Posterior vena cava (tissue), 2 donors: ENCODE results near the gene GPR150. TPM values are rescaled to one million over a fixed set of nuclear protein-coding genes. Genes with fewer than 3 reads are reported as not detected.
"Not testable (repeated sequence)": the region's sequence is repeated elsewhere in the genome, so short reads cannot be mapped to it uniquely, and the experiment has no call there.

Experiments used
- DNase-seq: peaks from one replicate; pipeline ENCODE4 v3.0.0-alpha.2; 2020; ENCODE audit warnings: low spot score
- intact Hi-C, 2 donors: fragments of 100-400 bp; cut with DNase I; formaldehyde crosslinking; loops; one replicate each; pipeline versions ENCODE4 v1.14.1 to v1.14.2; 2022 to 2023
- total RNA-seq, 2 donors: library from RNA; stranded (reverse); fragmentation: NEBNext Ultra II Directional; extraction: Animal tissue kit (Norgen Biotek cat#: 25700); gene quantifications; one replicate each; pipeline ENCODE4 v1.2.1, GENCODE V29; 2021
- donor health status: DM: yes; HTN: yes; CAD: no.
- donor health status: DM: yes; HTN: yes; CAD: no.

Gene GPR150
- total RNA-seq, 2 donors from 2014 or later: 0.10 to 0.23 TPM

DNA sequence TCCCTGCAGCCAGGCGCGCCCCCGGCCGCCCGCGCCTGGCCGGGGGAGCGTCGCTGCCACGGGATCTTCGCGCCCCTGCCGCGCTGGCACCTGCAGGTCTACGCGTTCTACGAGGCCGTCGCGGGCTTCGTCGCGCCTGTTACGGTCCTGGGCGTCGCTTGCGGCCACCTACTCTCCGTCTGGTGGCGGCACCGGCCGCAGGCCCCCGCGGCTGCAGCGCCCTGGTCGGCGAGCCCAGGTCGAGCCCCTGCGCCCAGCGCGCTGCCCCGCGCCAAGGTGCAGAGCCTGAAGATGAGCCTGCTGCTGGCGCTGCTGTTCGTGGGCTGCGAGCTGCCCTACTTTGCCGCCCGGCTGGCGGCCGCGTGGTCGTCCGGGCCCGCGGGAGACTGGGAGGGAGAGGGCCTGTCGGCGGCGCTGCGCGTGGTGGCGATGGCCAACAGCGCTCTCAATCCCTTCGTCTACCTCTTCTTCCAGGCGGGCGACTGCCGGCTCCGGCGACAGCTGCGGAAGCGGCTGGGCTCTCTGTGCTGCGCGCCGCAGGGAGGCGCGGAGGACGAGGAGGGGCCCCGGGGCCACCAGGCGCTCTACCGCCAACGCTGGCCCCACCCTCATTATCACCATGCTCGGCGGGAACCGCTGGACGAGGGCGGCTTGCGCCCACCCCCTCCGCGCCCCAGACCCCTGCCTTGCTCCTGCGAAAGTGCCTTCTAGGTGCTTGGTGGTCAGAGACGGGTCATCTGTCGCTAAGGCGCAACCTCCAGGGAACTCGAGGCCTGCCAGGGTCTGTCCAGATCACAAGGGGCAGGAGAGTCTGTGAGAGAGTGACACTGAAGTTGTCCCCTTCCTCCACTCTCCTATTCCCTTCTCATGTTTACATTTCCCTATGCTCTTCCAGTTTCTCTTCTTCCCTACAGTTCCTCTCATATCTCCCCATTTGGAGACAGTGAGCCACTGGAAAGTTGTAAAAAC is 1.3 kb downstream of the GPR150 start:
- intact Hi-C loops: no loop called here
- DNase-seq: peak; percentile 81

DNA sequence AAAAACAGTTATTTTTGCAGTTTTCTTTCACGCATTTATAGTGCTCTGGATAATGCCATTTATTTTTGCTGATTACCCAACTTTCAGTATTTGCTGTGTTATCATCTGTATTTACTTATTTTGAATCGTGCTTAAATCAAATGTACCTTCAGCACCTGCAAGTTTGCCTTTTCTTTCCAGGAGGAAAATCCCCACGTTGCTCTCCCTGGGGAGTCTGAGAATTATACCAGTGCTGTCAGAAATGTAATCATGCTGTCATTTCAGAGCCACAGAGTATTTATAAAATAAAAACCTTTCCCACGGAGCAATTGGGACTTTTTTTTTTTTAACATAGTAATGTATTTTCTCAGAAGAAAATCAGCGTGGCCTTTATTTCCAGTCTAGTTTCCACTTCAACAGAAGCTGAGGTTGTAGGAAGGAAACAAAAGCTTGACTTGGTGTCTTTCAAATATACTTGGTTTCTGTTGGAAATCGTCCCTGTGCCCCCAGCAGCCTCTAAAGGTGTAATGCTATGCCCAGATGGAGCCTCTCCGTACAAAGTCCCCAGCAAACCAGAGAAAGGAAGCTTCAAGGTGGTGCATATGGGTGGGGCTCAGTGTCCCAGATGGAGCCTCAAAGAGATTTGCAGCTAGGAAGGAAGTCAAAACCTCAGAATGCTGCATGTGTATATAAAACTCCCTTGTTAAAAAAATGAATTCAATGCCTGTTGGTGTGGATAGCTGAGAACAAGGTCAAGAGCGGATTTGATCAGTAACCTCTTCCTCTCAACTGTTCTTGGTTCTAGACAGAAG is 2.1 kb downstream of the GPR150 start:
- no peak for DNase-seq
- intact Hi-C loops: no loop called here

DNA sequence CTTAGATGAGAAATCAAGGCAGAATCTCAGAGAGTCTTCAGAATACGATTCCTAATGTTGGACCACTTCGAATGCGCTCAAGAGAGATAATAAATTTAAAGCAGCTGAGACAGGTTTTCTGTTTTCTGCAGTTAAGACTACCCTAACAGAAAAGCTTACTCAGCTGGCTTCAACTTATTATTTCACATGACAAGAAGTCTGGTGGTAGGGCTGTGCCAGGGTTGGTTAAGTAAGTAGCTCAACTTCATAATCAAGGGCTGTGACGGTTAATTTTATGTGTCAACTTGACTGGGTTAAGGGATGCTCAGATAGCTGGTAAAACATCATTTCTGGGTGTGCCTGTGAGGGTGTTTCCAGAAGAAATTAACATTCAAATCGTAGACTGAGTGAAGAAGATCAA is 3.8 kb downstream of the GPR150 start:
- intact Hi-C loops: no loop called here
- DNase-seq: no peak

DNA sequence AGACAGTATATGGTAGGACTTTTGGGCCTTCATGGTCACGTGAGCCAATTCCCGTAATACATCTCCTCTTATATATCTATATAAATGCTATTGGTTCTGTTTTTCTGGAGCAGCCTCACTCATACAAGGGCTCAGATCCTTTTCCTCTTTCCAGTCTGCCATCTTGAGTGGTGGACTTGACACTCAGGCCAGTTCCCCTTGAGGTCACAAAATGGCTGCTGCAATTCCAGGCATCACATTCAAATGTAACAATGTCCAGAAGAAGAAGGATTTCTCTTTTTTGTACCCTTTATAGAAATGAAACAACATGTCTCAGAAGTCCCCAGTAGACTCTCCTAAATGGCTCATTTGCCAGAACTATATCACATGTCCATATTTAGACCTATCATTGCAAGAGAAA is 4.5 kb downstream of the GPR150 start:
- DNase-seq: no peak
- intact Hi-C loops: no loop called here

DNA sequence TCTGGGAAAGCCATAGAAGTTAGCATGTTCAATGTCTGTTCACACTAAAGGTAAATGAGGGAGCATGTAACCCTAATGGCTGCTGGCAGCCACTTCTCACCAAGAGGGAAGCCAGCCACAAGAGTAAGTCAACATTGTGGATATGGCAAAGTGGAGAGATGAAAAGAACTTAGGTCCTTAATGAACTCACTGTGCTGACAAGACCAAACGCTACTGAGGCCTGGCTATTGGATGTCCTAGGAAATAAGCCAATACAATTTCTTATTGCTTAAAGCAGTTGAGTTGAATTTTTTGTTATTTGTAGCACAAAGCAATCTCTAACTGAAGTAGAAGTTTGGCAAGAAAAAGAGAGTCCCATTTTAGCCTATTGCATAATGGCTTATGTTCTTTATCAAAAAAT is 6.8 kb downstream of the GPR150 start:
- intact Hi-C loops: no loop called here
- no peak for DNase-seq

DNA sequence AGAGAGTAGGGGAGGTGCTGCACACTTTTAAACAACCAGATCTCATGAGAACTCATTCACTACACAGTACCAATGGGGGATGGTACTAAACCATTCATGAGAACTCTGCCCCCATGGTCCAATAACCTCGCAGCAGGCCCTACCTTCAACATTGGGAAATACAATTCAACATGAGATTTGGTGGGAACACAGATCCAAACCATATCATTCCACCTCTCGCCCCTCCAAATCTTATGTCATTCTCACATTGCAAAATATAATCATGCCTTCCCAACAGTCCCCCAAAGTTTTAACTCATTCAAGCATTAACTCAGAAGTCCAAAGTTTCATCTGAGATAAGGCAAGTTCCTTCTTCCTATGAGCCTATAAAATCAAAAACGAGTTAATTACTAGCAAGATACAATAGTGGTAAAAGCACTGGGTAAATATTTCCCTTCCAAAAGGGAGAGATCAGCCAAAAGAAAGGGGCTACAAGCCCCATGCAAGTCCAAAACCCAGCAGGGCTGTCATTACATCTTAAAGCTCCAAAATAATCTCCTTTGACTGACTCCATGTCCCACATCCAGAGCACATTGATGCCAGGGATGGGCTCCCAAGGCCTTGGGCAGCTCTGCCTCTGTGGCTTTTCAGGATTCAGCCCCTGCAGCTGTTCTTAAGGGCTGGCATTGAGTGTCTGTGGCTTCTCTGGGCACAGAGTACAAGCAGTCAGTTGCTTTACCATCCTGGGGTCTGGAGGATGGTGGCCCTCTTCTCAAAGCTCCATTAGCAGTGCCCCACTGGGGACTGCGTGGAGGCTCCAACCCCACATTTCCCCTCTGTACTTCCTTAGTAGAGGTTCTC is 8.3 kb downstream of the GPR150 start:
- intact Hi-C loops: no loop called here
- no peak for DNase-seq

DNA sequence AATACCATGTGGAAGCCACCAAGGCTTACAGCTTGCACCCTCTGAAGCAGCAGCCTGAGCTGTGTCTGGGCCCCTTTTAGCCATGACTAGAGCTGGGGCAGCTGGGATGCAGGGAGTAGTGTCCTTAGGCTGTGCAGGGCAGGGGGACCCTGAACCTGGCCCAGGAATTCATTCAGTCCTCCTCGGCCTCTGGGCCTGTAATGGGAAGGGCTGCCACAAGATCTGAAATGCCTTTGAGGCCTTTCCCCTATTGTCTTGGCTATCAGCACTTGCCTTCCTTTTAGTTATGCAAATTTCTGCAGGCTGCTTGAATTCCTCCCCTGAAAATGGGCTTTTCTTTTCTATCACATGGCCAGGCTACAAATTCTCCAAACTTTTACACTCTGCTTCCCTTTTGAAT is 9.0 kb downstream of the GPR150 start:
- intact Hi-C loops: no loop called here

DNA sequence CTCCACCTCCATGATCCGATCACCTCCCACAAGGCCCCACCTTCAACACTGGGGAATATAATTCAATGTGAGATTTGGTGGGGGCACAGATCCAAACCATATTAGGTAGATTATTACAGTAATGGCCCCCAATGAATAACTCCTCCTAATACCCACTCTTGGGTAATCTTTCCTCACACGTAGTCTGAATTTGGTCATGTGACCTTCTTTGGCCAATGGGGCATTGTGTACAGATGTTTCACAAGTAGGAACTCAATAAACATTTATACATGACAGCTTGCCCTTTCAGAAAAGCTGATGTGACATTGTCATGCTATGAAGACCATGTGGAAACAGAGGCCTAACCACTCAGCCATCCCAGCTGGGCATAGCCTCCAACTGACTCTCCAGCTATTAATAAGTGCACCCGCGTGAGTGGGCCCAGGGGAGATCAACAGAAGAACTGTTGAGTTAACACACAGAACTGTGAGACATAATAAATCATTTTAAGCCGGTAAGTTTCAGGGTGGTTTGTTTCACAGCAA is 10.6 kb downstream of the GPR150 start:
- intact Hi-C loops: no loop called here
- no peak for DNase-seq

More for the DNA sequence above, 9.0 kb downstream of the GPR150 start:
- no peak for DNase-seq

DNA sequence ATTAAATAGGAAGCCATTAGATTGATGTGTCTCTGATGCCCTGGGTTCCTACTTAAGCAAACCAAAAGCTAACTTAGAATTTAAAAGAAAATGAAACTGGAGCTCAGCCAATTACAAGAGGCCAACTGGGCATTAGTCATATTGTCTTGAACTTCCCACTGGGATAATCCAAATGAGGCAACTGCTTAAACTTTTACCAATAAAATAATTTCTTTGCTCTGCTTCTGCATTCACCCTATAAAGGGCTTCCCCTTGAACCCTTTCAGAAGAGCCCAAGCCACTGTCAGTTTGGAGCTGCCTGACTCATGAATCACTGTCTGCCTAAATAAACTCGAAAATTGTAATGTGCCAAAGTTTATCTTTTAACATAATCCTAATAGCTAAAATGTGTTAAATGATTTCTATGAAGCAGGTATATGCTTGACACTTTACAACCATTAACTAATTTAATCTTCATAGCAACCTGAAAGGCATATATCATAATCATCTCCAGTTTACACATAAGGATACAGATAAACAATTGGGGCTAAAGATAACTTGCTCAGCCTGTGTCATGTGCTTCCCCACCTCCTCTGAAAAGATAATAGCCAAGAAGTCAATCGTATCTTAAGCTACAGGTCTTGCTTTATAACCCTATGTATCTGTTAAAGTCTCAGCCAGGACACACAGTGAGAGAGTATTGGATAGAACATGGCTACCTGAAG is 11.5 kb downstream of the GPR150 start:
- intact Hi-C loops: no loop called here
- DNase-seq: no peak

DNA sequence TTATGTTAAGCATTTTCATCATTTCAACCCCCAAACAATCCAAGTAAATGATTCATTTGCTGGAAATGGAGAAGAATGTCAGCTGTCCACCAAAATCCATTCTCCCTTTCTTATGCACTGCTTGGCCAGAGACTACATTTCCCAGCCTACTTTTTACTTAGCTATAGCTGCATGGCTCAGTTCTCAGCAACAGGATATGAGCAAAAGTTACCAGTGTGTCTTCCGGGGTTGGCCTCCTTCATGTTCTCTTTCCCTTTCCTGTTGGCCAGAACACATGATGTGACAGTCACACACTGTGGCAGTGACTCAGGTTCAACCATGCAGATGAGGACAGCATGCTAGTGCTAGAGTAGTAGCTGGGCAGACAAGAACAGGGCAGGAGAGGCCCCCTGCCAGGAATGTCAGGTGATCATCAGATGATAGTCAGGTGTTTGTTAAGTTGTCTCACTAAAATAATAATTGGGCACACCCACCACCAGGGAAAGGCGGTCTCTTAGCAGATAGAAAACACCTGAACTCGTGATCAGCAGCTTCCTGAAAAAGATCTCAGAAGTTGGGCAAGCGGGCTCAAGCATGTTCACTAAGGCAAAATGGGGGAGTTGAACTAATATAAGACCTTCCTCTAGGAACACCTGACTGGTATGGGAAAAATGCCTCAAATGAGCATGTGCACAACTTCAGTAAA is 12.2 kb downstream of the GPR150 start:
- intact Hi-C loops: no loop called here
- no peak for DNase-seq

DNA sequence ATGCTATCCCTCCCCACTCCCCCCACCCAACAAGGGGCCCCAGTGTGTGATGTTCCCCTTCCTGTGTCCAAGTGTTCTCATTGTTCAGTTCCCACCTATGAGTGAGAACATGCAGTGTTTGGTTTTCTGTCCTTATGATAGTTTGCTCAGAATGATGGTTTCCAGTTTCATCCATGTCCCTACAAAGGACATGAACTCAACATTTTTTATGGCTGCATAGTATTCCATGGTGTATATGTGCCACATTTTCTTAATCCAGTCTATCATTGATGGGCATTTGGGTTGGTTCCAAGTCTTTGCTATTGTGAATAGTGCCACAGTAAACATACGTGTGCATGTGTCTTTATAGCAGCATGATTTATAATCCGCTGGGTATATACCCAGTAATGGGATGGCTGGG is 13.1 kb downstream of the GPR150 start:
- intact Hi-C loops, DNase-seq: not testable (repeated sequence)

DNA sequence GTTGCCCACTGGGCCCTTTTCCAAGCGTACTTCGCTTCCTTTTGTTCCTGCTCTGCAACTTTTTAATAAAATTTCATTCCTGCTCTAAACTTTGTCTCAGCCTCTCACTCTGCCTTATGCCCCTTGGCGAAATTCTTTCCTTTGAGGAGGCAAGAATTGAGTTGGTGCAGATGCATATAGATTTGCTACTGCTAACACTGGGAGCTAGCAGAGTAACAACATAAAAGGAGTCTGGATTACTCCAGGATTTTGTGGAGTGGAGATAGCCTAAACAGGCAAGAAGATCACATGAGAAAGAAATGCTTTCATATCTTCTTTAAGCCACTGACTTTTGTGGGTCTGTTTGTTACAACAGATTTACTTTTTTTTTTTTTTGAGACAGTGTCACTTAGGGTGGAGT is 13.8 kb downstream of the GPR150 start:
- intact Hi-C loops: no loop called here
- DNase-seq: no peak

DNA sequence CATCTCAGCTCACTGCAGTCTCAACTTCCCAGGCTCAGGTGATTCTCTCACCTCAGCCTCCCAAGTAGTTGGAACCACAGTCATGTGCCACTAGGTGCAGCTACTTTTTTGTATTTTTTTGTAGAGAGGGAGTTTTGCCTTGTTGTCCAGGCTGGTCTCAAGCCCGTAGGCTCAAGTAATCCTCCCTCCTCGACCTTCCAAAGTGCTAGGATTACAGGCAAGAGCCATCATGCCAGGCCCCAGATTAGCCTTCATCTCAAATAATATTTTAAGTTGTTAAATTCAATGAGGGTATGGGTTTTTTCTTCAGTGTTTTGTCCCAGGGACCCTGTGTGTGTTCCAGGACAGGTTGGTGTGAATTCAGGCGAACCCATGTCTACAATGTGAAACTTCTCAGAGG is 14.2 kb downstream of the GPR150 start:
- no peak for DNase-seq
- intact Hi-C loops: no loop called here

DNA sequence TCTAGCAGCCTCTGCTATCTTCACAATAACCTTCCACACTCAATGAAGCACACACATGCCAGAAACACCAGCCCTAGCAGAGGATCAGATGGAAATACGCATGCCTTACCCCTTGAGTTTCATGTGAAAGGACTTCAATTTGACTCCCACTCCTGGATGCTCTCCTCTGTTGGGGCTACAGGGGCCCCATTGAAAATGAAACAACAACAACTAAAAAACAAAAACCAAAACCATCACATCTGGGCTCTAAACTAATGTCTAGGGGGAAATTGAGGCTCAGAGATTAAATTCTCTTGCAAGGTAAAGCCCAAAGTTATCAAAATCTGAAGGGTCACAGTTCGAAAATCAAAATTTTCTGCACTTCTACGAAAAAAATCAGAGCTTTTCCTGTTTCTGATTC is 18.7 kb downstream of the GPR150 start:
- intact Hi-C loops: no loop called here
- DNase-seq: no peak

DNA sequence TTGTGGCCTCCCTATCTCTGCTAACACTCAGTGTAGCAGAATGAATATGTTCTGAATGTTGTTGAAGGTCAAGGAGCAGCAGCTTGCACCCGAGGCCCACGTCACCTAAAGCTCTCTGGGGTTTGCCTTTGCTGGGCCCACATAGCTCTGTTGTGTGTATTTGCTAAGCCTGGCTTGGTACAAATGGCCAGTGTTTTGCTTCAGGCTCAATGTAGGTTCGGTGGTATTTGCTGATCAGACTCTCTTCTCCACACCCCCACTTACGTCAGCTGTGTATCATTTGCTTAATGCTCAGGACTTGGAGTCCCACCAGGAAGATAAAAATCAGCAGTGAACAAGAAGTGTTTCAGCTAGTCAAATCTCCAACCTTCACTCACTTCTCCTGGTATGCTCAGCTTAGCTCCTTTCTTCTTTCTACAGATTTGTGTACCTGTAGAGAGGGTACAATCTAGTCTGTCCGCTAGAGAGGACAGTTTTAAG is 21.9 kb downstream of the GPR150 start:
- DNase-seq: no peak
- intact Hi-C loops: loop anchor here in 1 of 2 donors (10.0 kb wide), 1 partner anchor 203 kb away; no protein-coding TSS in a partner anchor

DNA sequence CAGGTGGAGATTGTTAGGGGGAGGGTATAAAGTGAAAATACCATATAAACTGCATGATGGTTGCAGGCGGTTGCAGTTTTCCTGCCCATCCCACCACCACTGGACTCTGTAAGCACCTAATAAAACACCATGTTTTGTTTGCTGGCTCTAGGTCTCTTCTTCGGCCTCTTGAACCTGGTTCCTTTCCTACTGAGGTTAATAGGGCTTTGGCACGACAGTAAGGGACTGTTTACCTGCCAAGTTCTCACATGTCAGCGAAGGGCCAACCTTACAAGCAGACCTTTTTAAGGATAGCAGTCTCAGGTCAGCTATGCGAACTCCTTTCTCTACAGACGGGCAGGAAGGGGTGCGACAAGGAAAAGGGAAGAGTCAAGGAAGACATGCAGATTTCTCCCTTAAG is 23.3 kb downstream of the GPR150 start:
- intact Hi-C loops: loop anchor here in 1 of 2 donors (10.0 kb wide), 1 partner anchor 202 kb away; no protein-coding TSS in a partner anchor
- DNase-seq: no peak

DNA sequence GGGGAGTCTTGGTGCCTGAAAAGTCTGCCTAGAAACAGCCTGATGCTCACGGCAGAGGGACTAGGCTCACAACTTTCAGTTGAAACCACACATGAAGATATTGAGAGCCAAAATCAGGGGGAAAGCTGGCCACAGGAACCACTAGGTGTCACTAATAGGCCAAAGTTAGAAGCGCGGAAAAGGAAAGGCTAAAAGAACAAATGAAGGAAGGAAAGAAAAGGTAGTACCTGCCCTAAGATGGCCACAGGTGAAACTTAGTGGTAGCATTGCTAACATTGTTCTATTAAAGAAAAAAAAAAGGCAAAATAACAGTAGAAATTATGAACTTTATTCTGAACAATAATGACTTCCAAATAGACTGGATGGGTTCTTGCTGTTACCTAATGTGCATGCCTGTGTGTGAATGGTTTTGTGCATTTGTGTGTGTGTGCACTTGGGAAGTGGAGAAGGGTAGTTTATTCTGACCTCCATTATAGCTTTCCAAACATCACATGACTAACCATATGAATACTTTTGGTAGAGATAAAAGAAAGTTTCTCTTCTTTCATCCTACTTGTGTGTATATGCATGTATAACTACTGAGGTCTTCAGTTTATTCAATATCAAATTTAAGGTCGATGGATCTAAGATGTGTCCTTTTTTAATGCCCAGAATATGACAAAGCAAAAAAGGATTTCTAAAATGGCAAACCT is 24.6 kb downstream of the GPR150 start:
- DNase-seq: no peak
- intact Hi-C loops: loop anchor here in 1 of 2 donors (10.0 kb wide), 1 partner anchor 200 kb away; no protein-coding TSS in a partner anchor
